Suppressor macrophage (primary cell): Measurements from ENCODE around the gene NSMCE1.

Source experiments
- DNase-seq, 4 experiments: peaks; one replicate each; pipeline ENCODE4 v3.0.0-alpha.2; 2020 to 2022
- total RNA-seq, 17 experiments: gene quantifications; one replicate each; lab custom pipeline; 2026; ENCODE audit warnings: mixed read lengths in 6 of 17, inconsistent platforms in 3 of 17; lab: John Stamatoyannopoulos, UW

The NSMCE1 gene, protein sequence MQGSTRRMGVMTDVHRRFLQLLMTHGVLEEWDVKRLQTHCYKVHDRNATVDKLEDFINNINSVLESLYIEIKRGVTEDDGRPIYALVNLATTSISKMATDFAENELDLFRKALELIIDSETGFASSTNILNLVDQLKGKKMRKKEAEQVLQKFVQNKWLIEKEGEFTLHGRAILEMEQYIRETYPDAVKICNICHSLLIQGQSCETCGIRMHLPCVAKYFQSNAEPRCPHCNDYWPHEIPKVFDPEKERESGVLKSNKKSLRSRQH
- 10.8 to 39.0 (median 26.5) reads per million in 17 experiments for total RNA-seq

DNA sequence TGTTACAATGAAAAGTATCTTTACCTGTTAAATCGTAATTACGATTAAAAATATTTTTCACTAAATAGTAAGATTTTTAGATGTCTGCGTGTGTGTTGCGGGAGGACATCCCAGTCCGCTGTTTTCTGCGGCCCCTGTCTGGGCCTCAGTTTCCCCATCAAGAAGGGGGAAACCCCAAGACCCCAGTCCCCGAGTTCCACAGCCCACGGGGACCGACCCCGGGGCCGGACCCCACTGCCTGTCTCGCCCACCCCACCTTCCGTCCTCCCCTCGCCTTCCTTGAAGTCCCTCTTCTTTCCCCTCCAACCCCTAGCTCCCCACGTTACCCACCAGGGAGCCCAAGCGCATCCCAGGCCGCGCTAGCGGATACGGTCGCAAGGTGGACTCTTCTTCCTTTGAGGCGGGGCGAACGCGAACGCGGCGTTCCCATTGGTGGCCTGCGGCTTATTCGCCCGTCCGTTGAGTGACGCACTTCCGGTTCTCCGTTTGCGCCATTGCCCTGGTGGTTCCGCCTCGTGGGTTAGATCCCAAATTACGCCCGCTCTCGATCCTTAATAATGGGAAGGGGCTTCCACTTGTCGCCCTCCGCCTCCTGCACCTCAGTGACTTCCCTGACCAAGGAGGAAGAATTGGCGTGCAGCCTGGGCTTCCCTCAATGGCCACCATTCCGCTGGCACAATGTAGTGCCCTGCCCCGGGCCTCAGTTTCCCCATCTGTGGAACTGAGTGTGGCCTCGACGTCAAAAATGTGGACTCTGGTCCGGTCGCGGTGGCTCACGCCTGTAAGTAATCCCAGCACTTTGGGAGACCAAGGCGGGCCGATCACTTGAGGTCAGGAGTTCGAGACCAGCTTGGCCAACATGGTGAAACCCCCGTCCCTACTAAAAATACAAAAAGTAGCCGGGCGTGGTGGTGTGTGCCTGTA is at the start of gene NSMCE1:
Gene NSMCE1, minus strand, starts transcription at position 397 of the 924 bp plus-strand sequence. CDS start 11,202 bp downstream, outside the sequence.
- DNase-seq = peak; percentile 99

DNA sequence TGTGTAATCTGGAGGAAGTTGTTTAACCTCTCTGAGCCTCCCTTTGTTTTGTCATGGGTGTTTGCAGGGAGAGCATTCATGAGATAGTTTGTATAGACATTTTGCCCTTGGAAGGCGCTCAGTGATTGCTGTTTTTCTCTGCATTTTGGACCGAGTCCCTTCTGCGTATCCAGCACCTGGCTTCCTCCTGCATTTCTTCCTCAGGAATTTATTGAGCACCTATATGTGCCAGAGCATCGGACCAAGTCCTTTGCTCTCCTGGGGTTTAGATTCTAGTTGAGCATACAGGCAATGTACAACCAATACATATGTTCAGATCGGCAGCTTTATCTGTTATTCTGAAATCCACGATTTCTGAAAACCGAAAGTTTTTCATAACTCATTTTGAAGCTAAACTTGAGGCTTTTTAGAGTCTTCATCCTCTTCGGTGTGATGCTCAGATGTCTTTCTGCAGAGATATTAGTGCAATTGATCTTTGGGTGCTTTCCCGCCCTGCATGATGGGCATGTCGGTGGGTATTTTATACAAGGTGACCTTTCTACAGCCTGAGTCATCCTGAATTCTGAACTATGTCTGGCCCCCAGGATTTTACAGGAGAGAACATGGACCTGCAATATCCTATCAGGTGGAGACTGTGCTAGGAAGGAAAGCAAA is 49.3 kb upstream of the NSMCE1 start:
- no peak for DNase-seq

DNA sequence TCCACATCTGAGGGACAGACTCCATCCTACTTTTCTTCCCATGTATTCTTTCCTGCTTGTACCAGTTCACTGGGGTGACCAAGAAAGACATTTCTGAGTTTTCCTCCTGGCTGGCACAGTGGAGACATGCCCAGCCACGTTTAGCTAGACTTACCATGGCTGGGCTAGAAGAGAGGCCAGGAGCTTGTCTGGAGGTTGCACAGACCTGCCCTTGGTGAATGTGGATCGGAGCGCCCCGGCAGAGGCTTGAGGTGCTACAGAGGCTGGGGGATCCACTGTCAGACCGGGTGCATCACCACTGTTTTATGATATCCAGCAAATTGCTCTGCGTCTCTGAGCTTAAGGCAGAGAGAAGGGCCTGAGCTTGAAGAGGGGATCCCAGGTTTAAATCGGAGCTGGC is 48.7 kb upstream of the NSMCE1 start:
- no peak for DNase-seq

DNA sequence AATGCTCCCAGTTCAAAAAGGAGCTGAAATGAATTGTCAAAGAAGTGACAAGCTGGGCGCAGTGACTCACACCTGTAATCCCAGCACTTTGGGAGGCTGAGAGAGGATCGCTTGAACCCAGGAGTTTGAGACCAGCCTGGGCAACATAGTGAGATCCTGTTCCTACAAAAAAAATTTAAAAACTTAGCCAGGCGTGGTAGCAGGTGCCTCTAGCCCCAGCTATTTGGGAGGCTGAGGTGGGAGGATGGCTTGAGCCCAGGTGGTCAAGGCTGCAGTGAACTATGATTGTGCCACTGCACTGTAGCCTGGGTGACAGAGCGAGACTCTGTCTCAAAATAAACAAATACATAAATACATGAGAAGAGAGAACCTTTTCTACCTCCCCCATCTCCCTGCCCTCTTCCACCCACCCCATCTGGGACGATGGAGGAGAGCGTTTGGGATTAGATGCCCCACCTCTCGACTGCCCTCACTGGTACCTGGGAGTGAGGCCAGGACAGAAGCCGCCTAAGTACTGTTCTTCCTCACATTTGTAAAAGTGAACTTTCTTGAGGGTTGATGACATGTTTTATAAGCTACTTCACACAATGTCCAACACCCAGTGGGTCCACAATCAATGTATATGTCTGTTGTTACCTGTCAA is 47.6 kb upstream of the NSMCE1 start:
- DNase-seq = no peak

DNA sequence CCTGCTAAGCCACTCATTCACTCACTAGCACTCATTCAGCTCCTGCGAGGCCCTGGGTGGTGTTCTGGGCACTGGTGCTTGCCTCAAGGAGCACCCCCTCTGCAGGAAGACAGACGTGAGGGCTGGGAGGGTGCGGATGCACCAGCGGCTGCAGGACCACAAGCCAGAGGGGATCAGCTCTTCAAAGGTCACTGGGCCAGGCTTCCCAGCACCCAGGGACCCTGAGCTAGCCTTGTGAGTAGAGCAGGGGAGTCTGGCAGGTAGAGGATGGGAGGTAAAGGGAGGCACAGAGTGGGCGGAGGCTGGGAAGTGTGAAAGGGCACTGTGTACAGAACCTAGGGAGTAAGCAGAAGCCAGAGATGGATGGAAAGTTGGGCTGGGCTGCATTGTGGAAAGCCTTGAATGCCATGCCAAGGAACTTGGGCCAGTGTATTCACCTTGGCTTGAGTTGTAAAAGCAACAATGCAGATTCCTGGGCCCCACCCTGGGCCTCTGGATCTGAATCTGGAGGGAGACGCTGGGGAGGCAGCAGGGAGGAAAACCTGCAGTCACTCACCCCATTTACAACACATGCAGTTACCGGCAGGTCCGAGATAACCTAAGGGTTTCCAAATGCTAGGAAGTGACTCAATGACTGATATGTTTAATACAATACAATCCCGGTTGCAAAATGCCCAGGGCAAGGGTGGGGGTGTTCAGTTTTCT is 46.9 kb upstream of the NSMCE1 start:
- DNase-seq = peak; percentile 25 to 64 (median 54)

DNA sequence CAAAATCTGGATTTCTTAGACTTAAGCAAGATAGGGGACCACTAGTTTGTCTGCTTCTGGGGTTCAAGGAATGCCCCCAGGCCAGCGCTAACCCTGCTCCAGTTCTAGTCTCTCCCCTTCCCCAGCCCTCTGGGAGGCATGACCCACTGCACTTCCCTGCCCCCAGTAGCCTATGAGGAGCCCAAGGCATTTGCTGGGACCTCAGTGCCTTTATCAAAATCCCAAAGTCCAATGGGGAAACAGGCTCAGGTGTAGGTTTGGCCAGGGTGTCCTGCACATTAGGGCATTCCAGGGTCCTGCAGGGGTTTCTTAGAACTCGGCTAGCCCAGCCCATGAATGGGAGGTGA is 46.4 kb upstream of the NSMCE1 start:
- DNase-seq = no peak

DNA sequence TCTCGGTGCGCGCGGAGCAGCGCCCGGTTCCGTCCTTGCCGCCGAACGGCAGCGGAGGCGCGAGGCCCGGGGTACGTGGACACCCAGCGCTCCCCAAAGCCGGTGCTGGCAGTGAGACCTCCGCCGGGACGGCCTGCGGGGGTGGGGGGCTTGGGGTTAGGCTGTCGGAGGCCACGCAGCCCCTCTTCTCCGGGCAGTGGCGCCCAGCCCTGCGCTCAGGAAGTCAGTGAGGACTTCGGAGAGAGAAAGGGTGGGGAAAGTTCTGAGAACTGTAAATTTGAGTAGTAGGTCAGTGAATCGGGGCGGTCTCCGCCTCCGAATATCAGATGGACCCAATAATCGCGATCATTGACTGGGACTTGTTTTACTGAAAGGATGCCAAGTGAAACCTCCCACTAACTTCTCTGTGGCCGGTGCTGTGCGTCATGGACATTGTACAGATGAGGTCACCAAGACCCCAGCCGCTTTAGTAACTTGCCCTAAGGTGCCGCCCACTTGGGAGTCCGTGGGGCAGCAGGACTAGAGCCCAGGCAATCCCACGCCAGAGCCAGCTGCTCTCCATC is 45.7 kb upstream of the NSMCE1 start:
- DNase-seq = peak; percentile 81 to 93 (median 82)

DNA sequence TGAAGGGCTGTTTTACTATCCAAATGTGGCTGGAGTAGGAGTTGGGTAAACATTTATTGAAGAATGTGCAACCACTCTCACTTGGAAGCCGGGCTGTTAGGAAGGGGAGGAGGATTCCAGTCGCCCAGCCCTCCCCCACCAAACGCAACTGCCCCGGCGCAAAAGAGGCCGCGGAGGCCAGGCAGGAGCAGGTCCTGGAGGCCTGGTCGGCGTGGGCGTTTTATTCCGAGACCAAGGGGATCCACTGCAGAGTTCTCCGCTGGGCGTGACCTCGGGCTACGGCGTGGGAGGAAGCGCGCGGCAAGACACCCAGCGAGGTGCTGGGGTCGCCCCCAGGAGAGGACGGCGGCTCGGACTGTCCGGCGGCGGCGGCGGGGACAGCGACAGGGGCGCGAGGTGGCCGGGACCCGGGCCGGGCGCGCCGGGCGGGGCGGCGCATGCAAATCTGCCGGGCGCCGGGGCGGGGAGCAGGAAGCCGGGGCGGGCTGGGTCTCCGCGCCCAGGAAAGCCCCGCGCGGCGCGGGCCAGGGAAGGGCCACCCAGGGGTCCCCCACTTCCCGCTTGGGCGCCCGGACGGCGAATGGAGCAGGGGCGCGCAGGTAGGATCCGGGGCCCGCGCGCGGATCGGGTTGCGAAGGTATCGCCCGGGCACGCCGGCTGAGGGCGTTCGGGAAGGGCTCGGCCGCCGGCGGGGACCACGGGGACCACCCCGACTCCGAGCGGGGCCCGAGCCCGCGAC is 45.0 kb upstream of the NSMCE1 start, which contains the start of gene IL4R:
Gene IL4R, plus strand, starts transcription at position 553 of the 739 bp plus-strand sequence. CDS start 26,230 bp downstream, outside the sequence.
- peak; percentile 87 to 96 (median 94) for DNase-seq

DNA sequence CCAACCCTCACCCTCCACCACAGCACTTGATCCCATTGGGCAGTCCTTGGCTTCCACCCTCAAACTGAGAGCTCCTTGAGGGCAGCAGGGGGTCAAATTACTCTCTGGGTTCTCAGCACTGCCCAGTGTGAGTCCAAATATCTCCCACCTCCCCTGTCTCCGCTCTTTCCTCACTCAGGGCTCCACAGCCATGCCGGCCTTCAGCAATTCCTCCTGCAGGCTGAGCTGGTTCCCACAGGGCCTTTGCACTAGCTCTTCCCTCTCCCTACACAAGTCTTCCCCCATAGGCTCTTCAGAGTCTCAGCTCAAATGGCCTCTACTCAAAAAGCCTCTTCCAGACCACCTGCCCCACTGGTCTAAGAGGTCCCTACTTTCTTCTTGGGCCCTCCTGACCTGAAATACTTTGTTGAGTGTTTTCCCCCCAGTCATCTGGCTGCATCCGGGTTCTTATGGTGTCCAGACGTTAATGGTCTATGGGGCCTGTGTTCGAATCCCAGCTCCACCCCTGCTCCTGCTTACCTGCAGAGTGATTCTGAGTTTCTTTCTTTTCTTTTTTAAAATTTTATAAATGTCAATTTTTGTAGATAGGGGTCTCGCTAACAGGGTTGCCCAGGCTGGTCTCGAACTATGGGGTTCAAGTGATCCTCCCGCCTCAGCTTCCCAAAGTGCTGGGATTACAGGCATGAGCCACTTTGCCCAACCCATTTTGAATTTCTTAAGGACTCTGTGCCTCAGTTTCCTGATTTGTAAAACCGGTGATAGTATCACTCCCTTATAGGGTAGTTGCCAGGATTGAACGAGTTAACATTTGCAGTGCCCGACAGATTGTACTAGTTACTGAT is 44.2 kb upstream of the NSMCE1 start:
- no peak for DNase-seq

DNA sequence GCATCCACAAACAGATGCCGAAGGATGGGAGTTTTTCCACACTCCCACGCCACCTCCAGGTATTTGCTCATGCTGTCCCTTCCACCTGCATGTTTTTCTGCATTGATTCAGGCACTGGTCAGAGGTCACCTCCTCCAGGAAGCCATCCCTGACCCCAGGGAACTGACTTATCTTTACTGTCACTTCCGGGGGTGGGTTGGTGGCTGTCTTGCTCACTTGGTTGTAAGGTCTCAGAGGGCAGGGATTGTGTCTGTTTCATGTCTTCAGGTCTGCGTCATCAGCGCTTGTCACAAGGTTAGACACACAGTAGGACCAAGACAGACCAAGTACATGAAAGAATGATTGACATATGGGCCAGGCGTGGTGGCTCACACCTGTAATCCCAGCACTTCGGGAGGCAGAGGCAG is 43.3 kb upstream of the NSMCE1 start:
- DNase-seq = no peak

DNA sequence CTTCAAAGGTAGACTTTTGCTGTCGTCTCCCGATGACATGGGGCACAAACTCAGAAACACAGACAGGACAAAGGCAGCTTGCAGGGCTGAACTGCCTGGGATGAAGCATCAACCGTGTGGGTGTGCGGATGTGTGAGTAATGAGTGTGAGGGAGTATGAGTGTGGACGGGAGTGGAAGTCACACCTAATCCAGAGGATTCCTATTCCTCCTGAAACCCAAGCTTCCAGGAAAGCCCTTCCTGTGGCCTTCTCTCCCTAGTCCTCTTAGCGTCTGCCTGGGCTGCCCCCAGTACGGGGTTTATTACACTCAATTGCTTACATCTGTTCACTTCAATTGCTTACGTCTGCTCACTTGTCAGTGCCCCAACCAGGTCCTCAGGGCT is 42.9 kb upstream of the NSMCE1 start:
- DNase-seq = peak in 2 of 4 experiments; percentile 39 to 53

DNA sequence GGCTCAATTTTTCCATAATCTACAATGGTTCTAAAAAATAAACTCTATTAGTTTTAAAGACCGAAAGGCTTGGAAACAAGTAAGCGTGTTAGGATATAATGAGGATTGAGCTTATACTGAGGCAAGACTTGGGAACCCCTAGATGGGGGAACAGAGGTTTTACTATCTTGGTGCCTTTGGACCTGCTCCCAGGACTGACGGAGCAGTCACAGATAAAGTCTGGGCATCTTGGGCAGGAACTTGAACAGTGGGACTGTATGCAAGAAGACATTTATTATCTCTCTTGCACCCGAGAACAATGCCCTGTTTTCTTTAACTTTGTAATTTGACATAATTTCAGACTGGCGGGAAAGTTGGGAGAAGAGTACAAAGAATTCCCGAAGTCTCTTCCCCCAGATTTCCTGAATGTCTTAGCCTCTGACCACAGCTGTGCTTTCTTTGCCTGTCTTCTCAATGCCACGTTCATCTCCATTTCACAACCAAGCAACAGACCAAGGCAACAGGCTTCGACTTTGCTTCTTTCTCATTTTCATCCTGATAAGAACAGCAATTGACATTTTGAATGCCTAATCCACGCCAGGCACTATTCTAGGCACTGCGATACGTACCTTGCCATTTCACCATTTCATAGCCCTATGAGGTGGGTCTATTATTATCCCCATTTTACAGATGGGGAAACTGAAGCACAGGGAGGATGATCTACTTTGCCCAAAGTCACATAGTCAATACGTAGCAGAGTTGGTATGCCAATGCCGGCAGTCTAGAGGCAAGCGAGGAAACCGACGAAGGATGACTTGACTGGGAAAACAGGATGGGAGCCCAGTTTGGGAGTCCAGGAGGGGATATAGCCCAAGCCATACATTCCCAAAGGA is 42.2 kb upstream of the NSMCE1 start:
- DNase-seq = no peak

DNA sequence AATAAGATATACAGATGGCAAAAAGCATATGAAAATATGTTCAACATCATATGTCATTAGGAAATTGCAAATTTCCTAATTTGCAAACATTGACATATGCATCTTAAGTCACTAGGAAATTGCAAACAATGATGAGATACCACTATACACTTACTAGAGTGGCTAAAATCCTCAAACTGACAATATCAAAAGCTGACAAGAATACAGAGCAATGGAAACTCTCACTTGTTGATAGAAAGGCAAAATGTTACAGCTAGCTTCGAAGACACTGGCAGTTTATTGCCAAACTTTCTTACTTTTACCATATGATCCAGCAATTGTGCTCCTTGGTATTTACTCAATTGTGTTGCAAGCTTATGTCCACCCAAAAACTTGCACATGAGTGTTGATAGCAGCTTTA is 40.2 kb upstream of the NSMCE1 start:
- no peak for DNase-seq

DNA sequence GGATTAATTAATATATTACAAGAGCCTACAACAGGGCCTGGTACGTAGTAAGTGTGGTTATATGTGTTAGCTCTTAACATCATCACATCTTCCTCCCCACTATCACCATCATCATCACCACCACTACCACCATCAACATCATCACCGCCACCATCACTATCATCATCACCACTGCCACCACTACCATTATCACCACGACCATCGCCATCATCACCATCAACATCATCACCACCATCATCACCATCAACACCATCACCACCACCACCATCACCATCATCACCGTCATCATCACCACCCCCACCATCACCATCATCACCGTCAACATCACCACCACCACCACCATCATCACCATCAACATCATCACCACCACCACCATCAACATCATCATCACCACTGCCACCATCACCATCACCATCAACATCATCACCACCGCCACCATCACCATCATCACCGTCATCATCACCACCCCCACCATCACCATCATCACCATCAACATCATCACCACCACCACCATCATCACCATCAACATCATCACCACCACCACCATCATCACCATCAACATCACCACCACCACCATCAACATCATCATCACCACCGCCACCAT is 37.4 kb upstream of the NSMCE1 start:
- no peak for DNase-seq

DNA sequence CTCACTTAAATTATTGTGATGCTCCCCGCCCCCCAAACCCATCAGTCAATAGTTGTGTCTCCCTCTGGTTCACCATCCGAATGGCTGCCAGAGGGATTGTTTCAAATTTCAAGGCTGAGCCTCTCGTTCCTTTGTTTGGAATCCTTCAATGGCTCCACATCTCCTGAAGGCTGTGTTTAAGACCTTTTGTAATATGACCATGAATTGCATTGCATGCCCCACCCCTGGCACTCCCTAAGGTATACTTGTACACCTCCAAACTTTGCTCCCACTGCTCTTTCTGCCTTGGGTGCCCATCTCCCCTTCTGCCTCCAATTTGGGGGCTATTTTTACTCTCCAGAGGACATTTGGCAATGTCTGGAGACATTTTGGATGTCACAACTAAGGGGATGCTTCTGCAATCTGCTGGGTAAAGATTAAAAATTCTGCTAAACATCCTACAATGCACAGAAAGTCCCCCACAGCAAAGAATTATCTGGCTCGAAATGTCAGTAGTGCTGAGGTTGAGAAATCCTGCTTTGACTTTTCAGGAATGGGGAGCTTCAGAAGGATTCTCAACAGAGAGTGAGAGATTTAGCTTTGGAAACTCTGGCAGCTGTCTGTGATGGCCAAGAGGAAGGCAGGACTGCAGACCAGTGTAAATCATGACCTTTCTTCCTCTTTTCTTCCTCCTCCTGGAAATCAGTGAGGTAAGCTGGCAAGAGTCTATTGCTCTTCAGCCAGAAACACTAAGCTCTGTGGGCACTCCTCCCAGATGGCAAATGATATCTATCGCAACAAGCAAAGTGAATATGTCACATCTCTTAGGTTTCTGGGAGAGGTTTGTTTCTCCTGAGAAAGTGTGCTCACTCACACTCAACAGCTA is 36.5 kb upstream of the NSMCE1 start:
- peak; percentile 53 to 84 (median 73) for DNase-seq

DNA sequence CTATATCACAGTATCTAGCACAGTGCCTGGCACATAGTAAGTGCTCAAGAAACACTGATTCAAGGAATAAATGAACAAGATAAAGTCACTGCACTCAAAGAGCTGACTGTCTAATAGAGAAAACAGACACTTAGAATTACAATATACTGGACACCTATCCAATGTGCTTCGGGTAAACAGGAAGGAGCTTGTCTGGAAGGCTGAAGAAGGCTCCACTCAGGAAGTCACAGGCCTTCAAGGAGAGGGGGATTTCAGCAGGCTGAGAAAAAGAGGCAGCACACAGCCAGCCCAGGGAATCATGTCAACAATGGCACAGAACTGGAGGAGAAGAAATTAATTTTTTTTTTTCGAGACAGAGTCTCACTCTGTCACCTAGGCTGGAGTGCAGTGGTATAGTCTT is 35.5 kb upstream of the NSMCE1 start:
- peak in 1 of 4 experiments; percentile 20 for DNase-seq
